Measurements from ENCODE around the gene WIZ. TPM values are rescaled to one million over a fixed set of nuclear protein-coding genes. Genes with fewer than 3 reads are reported as not detected.

WIZ gene
- total and polyA plus RNA-seq, 9 of the 15 experiments (the other 6 are each of a cell fraction or from before 2014, with no cell fraction given): 0.06 to 37.5 (median 4.8) TPM

GRCh38 chr19:15379083-15379998, 70.4 kb downstream of the WIZ start, which contains the start of gene AKAP8 (continued):
- TF ChIP-seq HNRNPH1 (optimal IDR thresholded peaks at IDR 0.05; ENCODE audit: low read depth, low read length) (peak; percentile 56), RAD51 (IDR thresholded peaks at IDR 0.05; ENCODE audit: borderline replicate concordance, low read depth) (no peak), AFF1 (IDR thresholded peaks at IDR 0.05; ENCODE audit: low read depth in 1 of 2, partially characterized antibody in 2 of 2) (peak in 1 of 2 experiments; percentile 94), ELK1 (CRISPR knock-in tag; IDR thresholded peaks at IDR 0.05) (no peak), SMARCA5 (IDR thresholded peaks at IDR 0.05) (no peak), ZNF41 (CRISPR knock-in tag; conservative IDR thresholded peaks at IDR 0.05) (no peak), KDM5B (IDR thresholded peaks at IDR 0.05; ENCODE audit: insufficient replicate concordance, low read depth, low read length) (peak; percentile 34), MEF2A (IDR thresholded peaks at IDR 0.05; ENCODE audit: control insufficient read depth, low read depth, low read length) (no peak), HMGN3 (IDR thresholded peaks at IDR 0.05; ENCODE audit: borderline replicate concordance, extremely low read depth, insufficient read length, low read depth, low read length) (peak; percentile 60), ZNF717 (CRISPR knock-in tag; IDR thresholded peaks at IDR 0.05) (no peak), ZNF280A (IDR thresholded peaks at IDR 0.05; ENCODE audit: low read depth, partially characterized antibody) (no peak), ZNF398 (CRISPR knock-in tag; IDR thresholded peaks at IDR 0.05) (no peak), SAFB (IDR thresholded peaks at IDR 0.05; ENCODE audit: borderline replicate concordance, low read depth, low read length) (0 out of 2 replicates have a peak, but pooled peaks have one; percentile 4), ZNF583 (CRISPR knock-in tag; IDR thresholded peaks at IDR 0.05) (no peak), FOS (IDR thresholded peaks at IDR 0.05; ENCODE audit: extremely low read depth, insufficient read length) (peak; percentile 88), ZFPM2 (CRISPR knock-in tag; IDR thresholded peaks at IDR 0.05) (0 out of 2 replicates have a peak, but pooled peaks have one; percentile 36), PKNOX1 (IDR thresholded peaks at IDR 0.05) (peak; percentile 99)

All from K562 (cell line).